Mucosa of rectum (tissue), 2 donors: ENCODE results near the gene SIL1.
"Not testable (repeated sequence)": the region's sequence is repeated elsewhere in the genome, so short reads cannot be mapped to it uniquely, and the experiment has no call there.

Experiments used
- H3K27ac ChIP-seq, 2 donors: one replicate each; pipeline ENCODE4 v1.7.0; 2013; ENCODE audit warnings: inconsistent platforms in 2 of 2, low read depth in 2 of 2, low read length in 2 of 2
- H3K27me3 ChIP-seq, 2 donors: one replicate each; pipeline ENCODE4 v1.7.0; 2013; ENCODE audit warnings: low read length in 2 of 2; ENCODE audit not compliant: control insufficient read depth in 2 of 2, insufficient read depth in 2 of 2
- H3K36me3 ChIP-seq, 2 donors: one replicate each; pipeline ENCODE4 v1.7.0; 2013; ENCODE audit warnings: low read length in 2 of 2; ENCODE audit not compliant: control insufficient read depth in 2 of 2, insufficient read depth in 2 of 2
- H3K4me1 ChIP-seq, 2 donors: one replicate each; pipeline ENCODE4 v1.7.0; 2013; ENCODE audit warnings: low read length in 2 of 2, mild to moderate bottlenecking in 1 of 2; ENCODE audit not compliant: control insufficient read depth in 2 of 2, insufficient read depth in 2 of 2
- H3K4me3 ChIP-seq, 2 donors: one replicate each; pipeline ENCODE4 v1.7.0; 2013; ENCODE audit warnings: low read length in 2 of 2
- H3K9ac ChIP-seq, 2 donors: one replicate each; pipeline ENCODE4 v1.7.0; 2013; ENCODE audit warnings: low read length in 2 of 2, low read depth in 1 of 2, mild to moderate bottlenecking in 1 of 2
- H3K9me3 ChIP-seq, 2 donors: one replicate each; pipeline ENCODE4 v1.7.0; 2013; ENCODE audit warnings: low read length in 2 of 2; ENCODE audit not compliant: control insufficient read depth in 2 of 2
- donor health status: healthy.
- donor health status: Normal muscosa, but diverticular disease.

The SIL1 gene

GRCh38 chr5:139178589-139178917 lies 19.6 kb downstream of the SIL1 start:
- H3K4me1 ChIP-seq = peaks cover 11 to 22% of the 10 kb centered on the region in 2 donors
- no peaks in the 10 kb centered on the region for H3K27me3 ChIP-seq
- no peak overlapping the region for H3K4me3 ChIP-seq
- H3K27ac ChIP-seq = peak overlapping the region in 1 of 2 donors; percentile 18
- no peaks in the 10 kb centered on the region for H3K9me3 ChIP-seq
- H3K36me3 ChIP-seq = no peaks in the 10 kb centered on the region
- no peak overlapping the region for H3K9ac ChIP-seq

- H3K4me3 ChIP-seq = no peak overlapping the region
These were observed 20.2 kb downstream of the SIL1 start for GRCh38 chr5:139177809-139178588.

GRCh38 chr5:139177281-139177680 lies 20.9 kb downstream of the SIL1 start:
- H3K27me3 ChIP-seq, H3K4me3 ChIP-seq, H3K9ac ChIP-seq, H3K36me3 ChIP-seq, H3K9me3 ChIP-seq: not testable (repeated sequence)
- H3K4me1 ChIP-seq = peaks cover 11 to 19% of the 10 kb centered on the region in 2 donors
- H3K27ac ChIP-seq = peak overlapping the region in 1 of 2 donors; percentile 18

More at GRCh38 chr5:139177809-139178588, 20.2 kb downstream of the SIL1 start:
- Histone ChIP-seq H3K27me3 (no peaks in the 10 kb centered on the region), H3K4me1 (peaks cover 11 to 19% of the 10 kb centered on the region in 2 donors), H3K9ac (no peak overlapping the region), H3K27ac (peak overlapping the region; percentile 18), H3K36me3 (no peaks in the 10 kb centered on the region), H3K9me3 (no peaks in the 10 kb centered on the region)

- H3K9me3 ChIP-seq, H3K36me3 ChIP-seq, H3K9ac ChIP-seq, H3K27me3 ChIP-seq, H3K27ac ChIP-seq, H3K4me3 ChIP-seq: not testable (repeated sequence)
- H3K4me1 ChIP-seq = peaks cover 8 to 14% of the 10 kb centered on the region in 2 donors
These were observed 23.8 kb downstream of the SIL1 start for GRCh38 chr5:139174382-139174781.

- Histone ChIP-seq H3K9ac (no peak overlapping the region), H3K27me3 (no peaks in the 10 kb centered on the region), H3K4me1 (peaks cover 5% of the 10 kb centered on the region in 2 donors), H3K27ac (no peak overlapping the region), H3K36me3 (no peaks in the 10 kb centered on the region), H3K9me3 (no peaks in the 10 kb centered on the region), H3K4me3 (no peak overlapping the region)
These were observed 26.3 kb downstream of the SIL1 start for GRCh38 chr5:139171779-139172404.

- no peak overlapping the region for H3K4me3 ChIP-seq
- no peaks in the 10 kb centered on the region for H3K36me3 ChIP-seq
- H3K27ac ChIP-seq = peak overlapping the region; percentile 14 to 43
- H3K9ac ChIP-seq = no peak overlapping the region
- no peaks in the 10 kb centered on the region for H3K9me3 ChIP-seq
- H3K4me1 ChIP-seq = peaks cover 5% of the 10 kb centered on the region in 2 donors
- no peaks in the 10 kb centered on the region for H3K27me3 ChIP-seq
These were observed 30.0 kb downstream of the SIL1 start for GRCh38 chr5:139167952-139168720.

GRCh38 chr5:139167533-139167932 lies 30.6 kb downstream of the SIL1 start:
- no peaks in the 10 kb centered on the region for H3K36me3 ChIP-seq
- H3K4me1 ChIP-seq = peaks cover 5% of the 10 kb centered on the region in 2 donors
- H3K9ac ChIP-seq = no peak overlapping the region
- H3K27me3 ChIP-seq = no peaks in the 10 kb centered on the region
- no peaks in the 10 kb centered on the region for H3K9me3 ChIP-seq
- no peak overlapping the region for H3K27ac ChIP-seq
- no peak overlapping the region for H3K4me3 ChIP-seq

- H3K4me3 ChIP-seq = no peak overlapping the region
- no peak overlapping the region for H3K9ac ChIP-seq
- no peaks in the 10 kb centered on the region for H3K36me3 ChIP-seq
- H3K9me3 ChIP-seq = no peaks in the 10 kb centered on the region
- H3K4me1 ChIP-seq = peaks cover 5 to 6% of the 10 kb centered on the region in 2 donors
- H3K27me3 ChIP-seq = no peaks in the 10 kb centered on the region
- no peak overlapping the region for H3K27ac ChIP-seq
These were observed 31.1 kb downstream of the SIL1 start for GRCh38 chr5:139167063-139167462.

- H3K9me3 ChIP-seq, H3K27me3 ChIP-seq, H3K4me3 ChIP-seq, H3K36me3 ChIP-seq, H3K4me1 ChIP-seq, H3K27ac ChIP-seq, H3K9ac ChIP-seq: not testable (repeated sequence)
These were observed 33.3 kb downstream of the SIL1 start for GRCh38 chr5:139164897-139165296.

GRCh38 chr5:139164020-139164419 lies 34.1 kb downstream of the SIL1 start:
- no peaks in the 10 kb centered on the region for H3K36me3 ChIP-seq

More at GRCh38 chr5:139164020-139164419, 34.1 kb downstream of the SIL1 start:
- Histone ChIP-seq H3K9ac (no peak overlapping the region), H3K27ac (no peak overlapping the region), H3K9me3 (no peaks in the 10 kb centered on the region), H3K4me1 (peaks cover 5 to 6% of the 10 kb centered on the region in 2 donors), H3K4me3 (no peak overlapping the region), H3K27me3 (no peaks in the 10 kb centered on the region)
